ENCODE measurements around the gene ALG12.

ALG12 gene

GRCh38 chr22:49900441-49901230, 17.6 kb downstream of the ALG12 start:
- H3K4me3 ChIP-seq (ENCODE audit: low read length): no peak overlapping the region
- TF ChIP-seq, protein P1, sequence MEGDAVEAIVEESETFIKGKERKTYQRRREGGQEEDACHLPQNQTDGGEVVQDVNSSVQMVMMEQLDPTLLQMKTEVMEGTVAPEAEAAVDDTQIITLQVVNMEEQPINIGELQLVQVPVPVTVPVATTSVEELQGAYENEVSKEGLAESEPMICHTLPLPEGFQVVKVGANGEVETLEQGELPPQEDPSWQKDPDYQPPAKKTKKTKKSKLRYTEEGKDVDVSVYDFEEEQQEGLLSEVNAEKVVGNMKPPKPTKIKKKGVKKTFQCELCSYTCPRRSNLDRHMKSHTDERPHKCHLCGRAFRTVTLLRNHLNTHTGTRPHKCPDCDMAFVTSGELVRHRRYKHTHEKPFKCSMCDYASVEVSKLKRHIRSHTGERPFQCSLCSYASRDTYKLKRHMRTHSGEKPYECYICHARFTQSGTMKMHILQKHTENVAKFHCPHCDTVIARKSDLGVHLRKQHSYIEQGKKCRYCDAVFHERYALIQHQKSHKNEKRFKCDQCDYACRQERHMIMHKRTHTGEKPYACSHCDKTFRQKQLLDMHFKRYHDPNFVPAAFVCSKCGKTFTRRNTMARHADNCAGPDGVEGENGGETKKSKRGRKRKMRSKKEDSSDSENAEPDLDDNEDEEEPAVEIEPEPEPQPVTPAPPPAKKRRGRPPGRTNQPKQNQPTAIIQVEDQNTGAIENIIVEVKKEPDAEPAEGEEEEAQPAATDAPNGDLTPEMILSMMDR (conservative IDR thresholded peaks at IDR 0.05; ENCODE audit: low read depth, low read length): no peak
- no peak for DNase-seq (ENCODE audit: low read depth)

- TF ChIP-seq, protein P1 (conservative IDR thresholded peaks at IDR 0.05; ENCODE audit: low read depth, low read length): no peak
- no peak overlapping the region for H3K4me3 ChIP-seq (ENCODE audit: low read length)
- no peak for DNase-seq (ENCODE audit: low read depth)
Measured at GRCh38 chr22:49899530-49899929, 18.7 kb downstream of the ALG12 start.

GRCh38 chr22:49897015-49897684, 21.1 kb downstream of the ALG12 start:
- no peak for DNase-seq (ENCODE audit: low read depth)
- H3K4me3 ChIP-seq (ENCODE audit: low read length): no peak overlapping the region
- TF ChIP-seq, protein P1 (conservative IDR thresholded peaks at IDR 0.05; ENCODE audit: low read depth, low read length): no peak

DNA sequence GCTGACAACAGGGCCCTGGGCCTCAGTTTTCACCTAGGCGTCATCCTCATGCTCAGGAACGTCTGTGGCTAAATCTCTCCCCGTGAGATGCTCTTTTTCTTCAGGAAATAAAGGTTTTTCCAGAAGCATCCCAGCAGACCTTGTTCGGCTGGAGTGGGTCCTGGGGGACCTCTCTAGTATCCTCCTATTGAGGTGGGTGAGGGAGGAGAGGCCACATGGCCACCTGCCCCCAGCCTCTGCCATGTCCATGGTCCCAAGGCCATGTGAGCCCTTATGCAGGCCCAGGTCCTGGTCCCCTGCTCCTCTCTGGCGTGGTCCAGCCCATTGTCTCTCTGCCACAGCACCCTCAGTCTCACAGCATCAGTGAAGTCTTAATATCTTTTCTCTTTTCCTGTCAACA, 22.0 kb downstream of the ALG12 start:
- no peak for DNase-seq (ENCODE audit: low read depth)
- TF ChIP-seq, protein P1 (conservative IDR thresholded peaks at IDR 0.05; ENCODE audit: low read depth, low read length): no peak
- H3K4me3 ChIP-seq (ENCODE audit: low read length): no peak overlapping the region

DNA sequence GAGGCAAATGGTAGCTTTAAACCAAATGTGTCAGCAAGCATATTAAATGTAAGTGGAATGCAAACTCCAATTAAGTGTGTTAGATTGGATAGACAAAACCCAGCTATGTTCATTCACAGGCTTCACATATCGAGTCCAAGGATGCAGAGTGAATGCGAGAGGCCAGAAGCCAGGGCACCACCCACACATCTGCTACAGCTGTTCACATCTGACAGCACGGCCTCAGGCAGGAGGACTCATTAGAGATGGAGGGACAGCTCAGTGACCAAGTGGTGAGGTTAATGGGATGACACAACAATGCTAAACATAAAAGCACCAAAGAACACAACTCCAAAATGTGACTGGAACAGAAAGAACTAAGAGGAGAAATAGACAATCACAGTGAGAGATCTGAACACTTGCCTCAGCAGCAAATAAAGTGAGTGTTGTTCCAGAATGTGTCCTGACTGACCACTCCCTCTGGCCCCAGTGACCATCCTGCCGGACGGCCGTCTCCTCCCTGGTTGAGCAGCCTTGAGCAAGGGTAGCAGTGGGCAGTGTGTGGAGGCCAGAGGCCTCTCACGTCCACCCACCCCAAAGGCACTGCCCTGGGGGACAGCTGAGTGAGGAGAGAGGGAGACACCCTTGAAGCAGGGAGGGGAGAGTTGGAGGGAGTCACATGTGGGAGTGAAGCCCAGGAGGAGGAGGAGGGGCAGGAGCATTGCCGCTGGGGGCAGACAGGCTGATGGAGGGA, 23.8 kb downstream of the ALG12 start:
- TF ChIP-seq, protein P1 (conservative IDR thresholded peaks at IDR 0.05; ENCODE audit: low read depth, low read length): no peak
- DNase-seq (ENCODE audit: low read depth): no peak
- no peak overlapping the region for H3K4me3 ChIP-seq (ENCODE audit: low read length)

- TF ChIP-seq, protein P1 (conservative IDR thresholded peaks at IDR 0.05; ENCODE audit: low read depth, low read length): no peak
Measured at GRCh38 chr22:49893025-49893424, 25.2 kb downstream of the ALG12 start.

More at GRCh38 chr22:49893025-49893424, 25.2 kb downstream of the ALG12 start:
- DNase-seq (ENCODE audit: low read depth): no peak
- H3K4me3 ChIP-seq (ENCODE audit: low read length): no peak overlapping the region
